Cardiac muscle cell (in vitro differentiated cells and primary cell): ENCODE measurements around the gene CDK14. TPM values are rescaled to one million over a fixed set of nuclear protein-coding genes. Genes with fewer than 3 reads are reported as not detected.

Experiments used
- DNase-seq, 2 donors: peaks; one replicate each; pipeline versions ENCODE4 v3.0.0 to v3.0.0-alpha.2; 2010 to 2017; ENCODE audit warnings: low read depth in 1 of 2, low spot score in 1 of 2
- H3K27ac ChIP-seq: fragments of 200-600 bp; sonication (generic); 2 replicates; pipeline ENCODE4 v1.5.1; 2016
- H3K27me3 ChIP-seq: fragments of 200-600 bp; sonication (generic); 2 replicates; pipeline ENCODE4 v1.6.0; 2016; ENCODE audit warnings: control low read depth
- H3K36me3 ChIP-seq: fragments of 200-600 bp; sonication (generic); 2 replicates; pipeline ENCODE4 v1.5.1; 2016; ENCODE audit warnings: control low read depth
- H3K4me1 ChIP-seq: fragments of 200-600 bp; sonication (generic); 2 replicates; pipeline ENCODE4 v1.8.1; 2017; ENCODE audit warnings: low read depth, mild to moderate bottlenecking, mixed run types
- H3K4me3 ChIP-seq: fragments of 200-600 bp; sonication (generic); 2 replicates; pipeline ENCODE4 v1.5.1; 2016; ENCODE audit warnings: mild to moderate bottlenecking
- H3K9me3 ChIP-seq: fragments of 200-600 bp; sonication (generic); 2 replicates; pipeline ENCODE4 v1.5.1; 2017; ENCODE audit warnings: low read depth, mild to moderate bottlenecking, control low read depth
- CTCF ChIP-seq: IDR thresholded peaks from 2 replicates; pipeline ENCODE4 v1.5.1; 2012; ENCODE audit warnings: low read depth, mild to moderate bottlenecking, low read length
- polyA plus RNA-seq: library from polyadenylated mRNA; unstranded; fragments of >200 nt; fragmentation: Nextera tagmentation; extraction: Ambion mirVana; gene quantifications from 2 replicates; pipeline ENCODE4 v1.2.1, GENCODE V29; 2016
- total RNA-seq: library from RNA; depleted of rRNA; stranded (reverse); fragments of >200 nt; gene quantifications from 2 replicates; pipeline ENCODE4 v1.2.3, GENCODE V29; 2016

Gene CDK14
- total and polyA plus RNA-seq, 2 experiments from 2014 or later: 22.5 to 23.1 TPM

GRCh38 chr7:91046322-91047089 is 450.4 kb downstream of the CDK14 start:
- no peak overlapping the region for H3K27ac ChIP-seq
- TF ChIP-seq CTCF: peak; percentile 40

GRCh38 chr7:91047636-91048035 is 451.5 kb downstream of the CDK14 start:
- Histone ChIP-seq H3K4me1 (no peaks in the 10 kb centered on the region), H3K36me3 (no peaks in the 10 kb centered on the region), H3K27ac (no peak overlapping the region), H3K4me3 (no peak overlapping the region), H3K9me3 (no peaks in the 10 kb centered on the region), H3K27me3 (no peaks in the 10 kb centered on the region)
- DNase-seq: no peak
- no peak for TF ChIP-seq CTCF

More at GRCh38 chr7:91046322-91047089, 450.4 kb downstream of the CDK14 start:
- Histone ChIP-seq H3K4me1 (no peaks in the 10 kb centered on the region), H3K36me3 (no peaks in the 10 kb centered on the region), H3K9me3 (no peaks in the 10 kb centered on the region), H3K4me3 (no peak overlapping the region), H3K27me3 (no peaks in the 10 kb centered on the region)
- peak in 1 of 2 donors; percentile 29 for DNase-seq

- Histone ChIP-seq H3K4me1 (peaks cover 4% of the 10 kb centered on the region), H3K4me3 (no peak overlapping the region), H3K36me3 (no peaks in the 10 kb centered on the region), H3K27ac (no peak overlapping the region), H3K27me3 (no peaks in the 10 kb centered on the region), H3K9me3 (no peaks in the 10 kb centered on the region)
- TF ChIP-seq CTCF: no peak
- no peak for DNase-seq
Measured at GRCh38 chr7:91050677-91051076, 454.6 kb downstream of the CDK14 start.

- no peaks in the 10 kb centered on the region for H3K36me3 ChIP-seq
- H3K4me3 ChIP-seq: no peak overlapping the region
- H3K9me3 ChIP-seq: no peaks in the 10 kb centered on the region
- no peak overlapping the region for H3K27ac ChIP-seq
- peaks cover 4% of the 10 kb centered on the region for H3K4me1 ChIP-seq
- no peak for TF ChIP-seq CTCF
- H3K27me3 ChIP-seq: no peaks in the 10 kb centered on the region
- no peak for DNase-seq
Measured at GRCh38 chr7:91051966-91052365, 455.8 kb downstream of the CDK14 start.

- DNase-seq: no peak
- Histone ChIP-seq H3K36me3 (no peaks in the 10 kb centered on the region), H3K4me3 (no peak overlapping the region), H3K4me1 (peaks cover 4% of the 10 kb centered on the region), H3K27ac (peak overlapping the region; percentile 2), H3K9me3 (no peaks in the 10 kb centered on the region), H3K27me3 (no peaks in the 10 kb centered on the region)
- no peak for TF ChIP-seq CTCF
Measured at GRCh38 chr7:91054374-91054773, 458.3 kb downstream of the CDK14 start.
